HG03558 (cell line): Measurements from ENCODE around the gene DHX58.

Experiments
- ATAC-seq: cut with Tn5 transposase; IDR thresholded peaks from one replicate; pipeline ENCODE4 v1.9.1; 2021; ENCODE audit warnings: moderate number of reproducible peaks; ENCODE audit not compliant: unreplicated experiment; ENCODE audit errors: extremely low read depth

The DHX58 gene

DNA sequence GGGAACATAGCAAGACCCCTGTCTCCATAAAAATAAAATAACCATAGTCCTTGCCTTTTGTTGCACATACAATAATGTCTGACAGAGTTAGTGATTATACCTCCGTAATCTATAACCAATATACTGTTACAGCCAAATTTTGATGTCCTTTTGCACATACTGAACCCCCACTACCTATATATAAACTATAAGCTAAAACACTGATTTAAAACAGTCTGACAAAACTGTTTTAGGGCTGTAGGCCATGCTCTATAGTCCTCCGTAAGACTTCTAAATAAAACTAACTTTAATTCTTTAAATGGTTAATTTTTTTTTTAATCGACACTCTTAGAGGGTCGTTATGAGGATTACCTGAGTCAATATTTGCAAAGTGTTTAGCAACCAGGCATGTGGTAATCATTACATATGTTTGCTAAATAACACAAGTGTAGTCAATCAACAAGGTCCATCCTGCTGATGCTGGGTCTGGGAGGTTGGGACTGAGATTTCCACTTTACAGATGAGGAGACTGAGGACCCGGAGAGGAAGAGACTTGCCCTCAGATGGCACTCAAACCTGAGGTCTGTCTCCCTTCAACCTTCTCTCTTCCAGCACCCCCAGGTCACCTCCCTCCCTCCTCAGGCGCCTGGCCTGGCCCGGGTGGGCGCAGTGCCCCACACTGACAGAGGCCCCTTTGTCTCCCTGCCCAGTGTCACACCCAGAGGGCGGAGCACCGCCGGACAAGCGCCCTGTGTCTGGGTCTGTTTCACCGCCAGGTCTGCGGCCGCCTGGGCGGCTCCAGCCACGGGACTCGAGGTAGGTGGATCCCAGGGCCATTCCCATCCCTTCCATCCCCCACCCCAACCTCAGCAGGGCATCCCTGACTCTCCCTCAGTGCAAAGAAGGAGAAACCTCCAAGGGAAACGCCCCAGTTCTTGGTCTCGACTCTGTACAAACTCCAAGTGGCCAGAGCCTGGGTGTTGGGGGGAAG is 24.5 kb downstream of the DHX58 start:
- ATAC-seq = no peak

GRCh38 chr17:42087042-42087701 is 25.3 kb downstream of the DHX58 start:
- no peak for ATAC-seq

- ATAC-seq = no peak
These were observed 30.9 kb downstream of the DHX58 start for GRCh38 chr17:42081516-42082129.

GRCh38 chr17:42079541-42079940 is 33.0 kb downstream of the DHX58 start:
- ATAC-seq = no peak

- no peak for ATAC-seq
These were observed 34.0 kb downstream of the DHX58 start for GRCh38 chr17:42078396-42079043.

GRCh38 chr17:42077755-42078154 is 34.8 kb downstream of the DHX58 start:
- ATAC-seq = no peak

- no peak for ATAC-seq
These were observed 35.5 kb downstream of the DHX58 start for GRCh38 chr17:42076797-42077559.

DNA sequence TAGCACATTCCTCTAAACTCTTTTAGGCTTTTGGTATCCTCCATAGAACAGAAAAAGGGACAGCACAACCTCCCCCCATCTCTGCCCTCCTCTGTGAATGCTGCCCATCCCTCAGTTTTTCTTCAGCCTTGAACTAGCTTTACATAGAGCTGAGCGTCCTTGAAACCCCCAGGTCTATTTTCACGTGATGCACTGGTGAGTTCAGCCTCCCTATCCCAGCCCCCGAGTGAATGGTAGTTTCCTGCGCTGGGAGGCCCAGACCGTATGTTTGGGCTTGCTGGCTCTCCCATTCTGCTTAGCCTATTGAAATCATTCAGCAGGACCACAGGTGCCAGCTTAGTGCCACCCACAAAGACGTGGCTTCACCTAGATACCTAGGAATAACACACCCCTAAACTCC is 36.7 kb downstream of the DHX58 start:
- ATAC-seq = no peak

- no peak for ATAC-seq
These were observed 40.0 kb downstream of the DHX58 start for GRCh38 chr17:42072323-42073187.

- no peak for ATAC-seq
These were observed 40.7 kb downstream of the DHX58 start for GRCh38 chr17:42071810-42072209.

DNA sequence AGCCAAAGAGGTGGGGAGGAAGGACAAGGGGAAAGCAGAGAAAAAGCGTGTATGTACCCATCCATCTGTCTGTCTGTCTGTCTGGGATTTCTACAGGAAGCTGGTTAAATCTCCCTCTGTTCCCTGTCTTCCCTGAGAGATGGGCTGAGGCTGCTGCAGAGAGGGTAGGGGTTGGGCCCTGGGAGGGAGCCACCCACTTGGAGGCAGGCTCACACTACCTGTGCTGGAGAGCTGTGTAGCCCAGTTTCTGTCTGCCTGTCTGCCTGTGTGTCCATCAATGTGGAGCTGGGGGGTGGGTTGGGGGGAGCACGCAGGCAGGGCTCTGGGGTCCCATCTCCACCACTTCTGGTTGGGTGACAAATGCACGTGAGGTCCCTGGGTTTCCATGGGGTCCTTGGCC is 43.5 kb downstream of the DHX58 start:
- ATAC-seq = no peak

DNA sequence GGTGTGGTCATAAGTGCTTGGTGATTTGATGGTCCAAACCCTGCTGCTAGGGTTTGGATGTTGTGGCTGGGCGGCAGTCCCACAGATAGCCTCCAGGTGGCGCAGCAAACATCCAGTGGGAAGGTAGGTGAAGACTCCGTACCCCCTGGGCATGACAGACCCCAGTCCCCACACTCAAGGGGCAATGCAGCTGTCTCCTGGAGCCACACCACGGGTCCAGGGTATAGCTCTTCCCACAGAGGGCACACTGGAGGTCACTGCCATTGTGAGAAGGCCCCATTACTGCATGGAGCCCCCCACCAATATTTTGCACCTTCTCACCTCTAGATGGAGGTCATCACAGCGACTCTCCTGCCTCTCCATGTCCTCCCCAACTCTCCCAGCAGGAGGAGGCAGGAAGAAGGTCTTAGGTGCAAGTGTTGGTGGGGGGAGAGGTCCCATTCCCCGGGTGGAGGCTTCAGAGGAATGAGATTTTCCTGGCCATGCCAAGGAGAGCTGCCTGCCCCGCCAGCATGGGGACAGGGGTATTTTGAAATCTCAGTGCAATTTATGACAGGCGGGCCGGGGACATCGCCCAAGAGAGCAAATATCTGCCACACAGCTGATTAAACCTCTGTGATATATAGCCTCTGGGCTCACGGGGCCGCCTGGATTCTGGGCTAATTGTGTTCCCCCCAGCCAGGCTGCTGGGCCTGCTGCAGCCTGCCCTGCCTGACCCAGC is 45.0 kb downstream of the DHX58 start:
- ATAC-seq = no peak

- no peak for ATAC-seq
These were observed 47.3 kb downstream of the DHX58 start for GRCh38 chr17:42065201-42065600.

- ATAC-seq = no peak
These were observed 49.8 kb downstream of the DHX58 start for GRCh38 chr17:42062681-42063080.

DNA sequence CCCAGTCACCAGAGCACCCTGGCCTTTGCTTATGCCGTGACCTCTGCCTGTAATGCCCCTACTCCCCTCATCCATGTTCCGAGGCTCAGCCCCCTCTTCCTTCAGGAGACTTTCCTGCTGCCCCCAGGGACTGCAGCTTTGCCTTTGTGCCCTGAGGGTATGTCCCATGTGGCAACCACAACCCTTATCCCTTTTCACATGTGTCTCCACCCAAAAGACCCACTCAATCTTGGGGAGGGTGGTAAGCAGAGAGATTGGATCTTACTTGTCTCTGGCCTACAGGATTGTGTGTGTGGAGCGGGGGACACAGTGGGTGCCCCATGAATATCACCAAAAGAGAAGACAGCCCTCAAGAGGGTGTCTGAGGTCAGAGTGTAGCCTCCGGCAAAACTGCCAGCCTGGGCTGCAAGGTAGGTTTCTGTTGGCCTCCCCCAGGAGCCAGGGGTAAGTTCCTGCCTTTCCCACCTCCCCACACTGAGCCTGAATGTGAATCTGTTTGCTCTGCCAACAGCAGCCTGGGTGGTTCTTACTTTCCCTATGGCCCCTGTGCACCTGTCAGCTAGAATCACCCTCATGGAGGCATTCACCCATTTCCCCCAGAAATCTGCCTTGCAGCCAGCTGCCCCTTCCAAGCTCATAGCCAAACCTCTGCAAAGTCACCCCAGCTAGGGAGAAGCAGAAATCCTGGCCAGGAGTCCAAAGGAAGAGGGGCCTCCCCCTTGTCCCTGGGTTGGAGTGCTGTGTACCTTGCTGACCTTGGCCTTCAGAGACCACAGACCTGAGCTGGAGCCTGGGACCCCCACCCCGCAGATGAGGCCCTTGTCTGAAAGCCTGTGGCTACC is 50.6 kb downstream of the DHX58 start:
- no peak for ATAC-seq

DNA sequence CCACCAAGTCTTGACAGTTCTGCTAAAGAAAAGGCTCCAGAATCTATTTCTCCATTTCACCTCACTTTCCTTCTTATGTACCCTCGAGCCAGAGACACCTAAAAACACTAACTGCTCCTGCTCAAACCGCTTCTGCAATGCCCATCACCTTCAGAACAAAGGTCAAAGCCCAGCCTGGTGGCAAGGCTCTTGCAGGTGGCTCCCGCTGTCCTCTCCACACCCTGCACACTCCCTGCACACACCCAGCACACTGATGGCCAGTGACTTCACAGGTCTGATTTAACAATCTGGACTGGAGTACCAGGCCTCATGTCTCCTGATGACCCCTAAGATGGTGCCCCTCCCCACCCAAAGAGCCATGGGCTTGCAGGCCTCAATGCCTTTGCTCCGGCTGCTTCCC is 52.3 kb downstream of the DHX58 start:
- no peak for ATAC-seq

DNA sequence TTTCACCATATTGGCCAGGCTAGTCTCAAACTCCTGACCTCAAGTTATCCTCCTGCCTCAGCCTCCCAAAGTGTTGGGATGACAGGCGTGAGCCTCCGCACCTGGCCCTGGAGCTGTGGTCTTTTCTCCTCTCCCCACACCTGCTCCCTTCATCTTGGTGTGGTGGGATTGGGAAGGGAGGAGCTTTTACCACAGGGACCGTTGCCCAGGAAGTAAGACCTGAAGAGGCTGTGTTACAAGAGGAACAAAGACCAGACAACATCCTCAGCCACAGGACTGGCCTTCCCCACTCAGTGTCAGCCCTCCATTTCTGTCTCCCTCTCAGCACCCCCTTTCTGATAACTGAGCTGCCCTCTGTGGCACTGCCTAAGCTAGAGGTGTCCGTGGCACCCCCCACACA is 52.7 kb downstream of the DHX58 start:
- ATAC-seq = no peak

DNA sequence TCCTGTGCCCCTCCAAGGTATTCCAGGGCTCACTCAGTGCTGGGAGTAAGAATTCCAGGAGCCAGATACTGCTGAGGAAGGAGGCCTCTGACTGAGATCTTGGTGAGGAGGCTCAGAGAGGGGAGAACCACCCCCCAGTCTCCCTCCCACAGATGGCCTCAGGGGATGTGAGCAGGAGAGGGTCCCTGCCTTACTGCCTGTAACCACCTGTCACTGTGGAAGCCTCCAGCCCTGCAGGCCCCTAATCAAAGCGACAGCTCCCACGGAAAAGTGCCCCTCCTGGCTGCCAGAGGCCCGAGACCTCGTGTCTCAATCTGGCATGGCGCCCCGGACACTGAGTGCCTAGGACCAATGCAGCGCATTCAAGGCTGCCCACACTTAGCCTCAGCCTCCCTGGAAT is 54.5 kb downstream of the DHX58 start:
- ATAC-seq = no peak
